ENCODE data around the gene TIGD7. TPM values are rescaled to one million over a fixed set of nuclear protein-coding genes. Genes with fewer than 3 reads are reported as not detected.

Gene TIGD7
- total RNA-seq, 2 experiments from 2014 or later = 4.8 to 6.7 TPM

GRCh38 chr16:3295783-3296182 is 9.4 kb downstream of the TIGD7 start:
- H3K4me1 Mint-ChIP-seq = no peaks in the 10 kb centered on the region
- H3K27ac Mint-ChIP-seq = no peak overlapping the region
- ATAC-seq (no peak), DNase-seq (no peak)
- CTCF ChIA-PET = interaction anchor here (1.0 kb wide), 1 partner anchor 14 kb away, joined by 3 read pairs; no protein-coding TSS in a partner anchor
- no peak overlapping the region for H3K4me3 Mint-ChIP-seq
- peaks cover 77% of the 10 kb centered on the region for H3K36me3 Mint-ChIP-seq
- peaks cover 40% of the 10 kb centered on the region for H3K9me3 Mint-ChIP-seq (ENCODE audit: low read depth)
- H3K27me3 Mint-ChIP-seq = no peaks in the 10 kb centered on the region

GRCh38 chr16:3295209-3295608 is 10.0 kb downstream of the TIGD7 start:
- CTCF ChIA-PET = no interaction called here
- Mint-ChIP-seq H3K27ac (no peak overlapping the region), H3K9me3 (ENCODE audit: low read depth) (peaks cover 39% of the 10 kb centered on the region), H3K27me3 (no peaks in the 10 kb centered on the region), H3K4me1 (no peaks in the 10 kb centered on the region), H3K36me3 (peaks cover 77% of the 10 kb centered on the region), H3K4me3 (no peak overlapping the region)
- ATAC-seq = no peak
- no peak for DNase-seq

DNA sequence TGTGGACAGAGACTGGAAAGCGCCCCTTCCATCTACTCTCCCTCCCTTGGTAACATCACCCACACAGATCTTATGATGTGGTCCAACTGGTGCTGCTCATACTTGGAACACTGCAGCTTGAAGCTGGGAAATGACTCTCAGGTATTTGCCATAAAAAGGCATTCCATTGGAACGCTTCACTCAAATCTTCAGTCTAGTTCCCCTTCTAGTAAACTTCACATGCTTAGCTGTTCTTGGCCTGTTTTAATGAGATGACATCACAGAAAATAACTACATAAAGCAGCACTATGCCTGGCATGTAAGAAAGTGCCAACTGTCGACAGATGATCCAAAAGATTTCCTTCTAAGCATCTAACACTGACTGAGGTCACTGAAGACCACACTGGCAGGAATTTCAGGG is 12.6 kb downstream of the TIGD7 start:
- ATAC-seq = no peak
- Mint-ChIP-seq H3K4me3 (no peak overlapping the region), H3K9me3 (ENCODE audit: low read depth) (peaks cover 41% of the 10 kb centered on the region), H3K27me3 (no peaks in the 10 kb centered on the region), H3K27ac (no peak overlapping the region), H3K4me1 (no peaks in the 10 kb centered on the region), H3K36me3 (peaks cover 83% of the 10 kb centered on the region)
- DNase-seq = no peak
- CTCF ChIA-PET = no interaction called here

DNA sequence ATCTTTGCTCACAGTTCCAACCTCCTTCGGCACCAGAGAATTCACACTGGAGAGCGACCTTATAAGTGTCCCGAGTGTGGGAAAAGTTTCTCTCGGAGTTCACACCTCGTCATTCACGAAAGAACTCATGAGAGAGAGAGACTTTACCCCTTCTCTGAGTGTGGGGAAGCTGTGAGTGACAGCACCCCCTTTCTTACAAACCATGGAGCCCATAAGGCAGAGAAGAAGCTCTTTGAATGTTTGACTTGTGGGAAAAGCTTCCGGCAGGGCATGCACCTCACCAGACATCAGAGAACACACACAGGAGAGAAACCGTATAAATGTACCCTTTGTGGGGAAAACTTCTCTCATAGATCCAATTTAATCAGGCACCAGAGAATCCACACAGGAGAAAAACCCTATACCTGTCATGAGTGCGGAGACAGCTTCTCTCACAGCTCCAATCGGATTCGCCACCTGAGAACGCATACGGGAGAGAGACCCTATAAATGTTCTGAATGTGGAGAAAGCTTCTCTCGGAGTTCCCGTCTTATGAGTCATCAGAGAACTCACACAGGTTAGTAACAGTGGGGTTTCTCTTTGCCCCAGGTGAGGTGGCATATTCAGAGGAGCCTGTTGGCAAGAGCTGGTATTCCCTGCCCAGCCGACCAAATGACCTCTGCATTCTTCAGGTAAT is 15.1 kb downstream of the TIGD7 start:
- ATAC-seq (no peak), DNase-seq (no peak)
- peaks cover 45% of the 10 kb centered on the region for H3K9me3 Mint-ChIP-seq (ENCODE audit: low read depth)
- peaks cover 10% of the 10 kb centered on the region for H3K4me1 Mint-ChIP-seq
- H3K4me3 Mint-ChIP-seq = no peak overlapping the region
- no peaks in the 10 kb centered on the region for H3K27me3 Mint-ChIP-seq
- CTCF ChIA-PET = interaction anchor here (1.2 to 1.3 kb wide), 2 partner anchors 9 to 107 kb away, joined by 3 to 4 read pairs; no protein-coding TSS in a partner anchor
- no peak overlapping the region for H3K27ac Mint-ChIP-seq
- peaks cover 92% of the 10 kb centered on the region for H3K36me3 Mint-ChIP-seq

DNA sequence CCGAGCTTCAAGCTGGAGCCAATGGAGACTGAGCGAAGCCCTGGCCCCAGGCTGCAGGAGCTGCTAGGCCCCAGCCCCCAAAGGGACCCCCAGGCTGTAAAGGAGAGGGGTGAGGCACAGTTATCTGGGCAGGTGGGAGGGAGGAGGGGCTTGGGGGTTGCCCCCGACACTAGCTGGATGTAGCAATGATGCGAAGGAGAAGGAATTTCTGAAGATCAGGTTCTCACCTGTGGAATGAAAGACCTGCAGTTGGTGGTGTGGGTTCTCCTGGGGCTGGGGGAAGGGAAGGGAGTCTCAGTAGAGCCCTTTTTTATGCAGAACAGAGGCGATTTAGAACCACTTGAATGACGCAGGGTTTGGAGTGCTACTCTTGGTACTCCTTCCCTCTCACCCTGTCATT is 20.1 kb downstream of the TIGD7 start:
- Mint-ChIP-seq H3K4me3 (peak overlapping the region; percentile 83), H3K27ac (no peak overlapping the region), H3K9me3 (ENCODE audit: low read depth) (peaks cover 20% of the 10 kb centered on the region), H3K27me3 (peaks cover 4% of the 10 kb centered on the region), H3K36me3 (peaks cover 65% of the 10 kb centered on the region), H3K4me1 (peaks cover 35% of the 10 kb centered on the region)
- CTCF ChIA-PET = interaction anchor here (1.1 to 6.7 kb wide), 3 partner anchors 20 to 40 kb away, joined by 3 to 44 read pairs (median 5); no protein-coding TSS in a partner anchor
- DNase-seq = no peak
- no peak for ATAC-seq

GRCh38 chr16:3283543-3284447 is 21.4 kb downstream of the TIGD7 start:
- peak overlapping the region; percentile 98 for H3K27ac Mint-ChIP-seq
- ATAC-seq (no peak), DNase-seq (peak; percentile 46)
- H3K27me3 Mint-ChIP-seq = peaks cover 5% of the 10 kb centered on the region
- CTCF ChIA-PET = interaction anchor here (0.9 to 6.7 kb wide), 8 partner anchors 19 to 225 kb away, joined by 3 to 44 read pairs (median 4); partner anchors contain the start of genes ZNF174 and ZSCAN32
- H3K4me1 Mint-ChIP-seq = peaks cover 35% of the 10 kb centered on the region
- H3K9me3 Mint-ChIP-seq (ENCODE audit: low read depth) = peaks cover 14% of the 10 kb centered on the region
- peaks cover 53% of the 10 kb centered on the region for H3K36me3 Mint-ChIP-seq
- H3K4me3 Mint-ChIP-seq = peak overlapping the region; percentile 83

- H3K27ac Mint-ChIP-seq = peak within 1 kb of the TSS; percentile 98
- peak within 1 kb of the TSS; percentile 83 for H3K4me3 Mint-ChIP-seq
- peaks cover 10% of the 10 kb centered on the region for H3K27me3 Mint-ChIP-seq
- H3K9me3 Mint-ChIP-seq (ENCODE audit: low read depth) = peaks cover 10% of the 10 kb centered on the region
- peaks cover 35% of the 10 kb centered on the region for H3K4me1 Mint-ChIP-seq
- ATAC-seq (peak; percentile 90), DNase-seq (peak; percentile 96)
- CTCF ChIA-PET = interaction anchor here (0.7 to 6.7 kb wide), 9 partner anchors 18 to 222 kb away, joined by 3 to 44 read pairs (median 4); partner anchors contain the start of genes CLUAP1, NAA60, TIGD7 and ZNF174
- H3K36me3 Mint-ChIP-seq = peaks cover 46% of the 10 kb centered on the region
These were observed 22.3 kb downstream of the TIGD7 start, which contains the start of gene ZNF263 for GRCh38 chr16:3282730-3283542. Gene ZNF263 (plus strand): TSS chr16:3283491. CDS start chr16:3283819, 328 bp downstream.

DNA sequence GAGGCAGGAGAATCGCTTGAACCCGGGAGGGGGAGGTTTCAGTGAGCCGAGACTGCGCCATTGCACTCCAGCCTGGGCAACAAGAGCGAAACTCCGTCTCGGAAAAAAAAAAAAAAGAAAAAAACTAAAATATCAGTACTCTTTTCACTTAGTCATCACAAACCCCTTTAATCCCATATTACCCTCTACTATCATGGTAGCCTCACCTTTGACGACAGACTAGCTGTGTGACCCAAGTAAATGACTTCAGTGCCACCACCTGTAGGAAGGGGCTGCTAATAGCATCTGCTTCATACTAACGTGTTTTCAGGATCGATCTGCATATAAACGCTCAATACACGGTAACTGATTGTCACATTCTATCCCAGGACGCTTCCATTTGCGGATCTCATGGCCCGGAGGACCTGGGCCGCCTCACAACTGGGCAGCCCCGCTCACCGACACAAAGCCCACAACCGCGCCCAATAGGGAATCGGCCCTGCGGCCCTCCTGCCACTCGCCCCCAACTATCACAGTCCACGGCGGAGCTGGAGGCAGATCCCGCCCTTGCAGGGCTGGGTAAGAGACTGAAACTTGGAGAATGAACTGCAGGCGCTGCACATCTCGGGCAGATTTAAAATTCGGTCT is 23.0 kb downstream of the TIGD7 start:
- H3K36me3 Mint-ChIP-seq = peaks cover 39% of the 10 kb centered on the region
- peak overlapping the region; percentile 83 for H3K4me3 Mint-ChIP-seq
- peak overlapping the region; percentile 98 for H3K27ac Mint-ChIP-seq
- DNase-seq (no peak), ATAC-seq (peak; percentile 34)
- peaks cover 35% of the 10 kb centered on the region for H3K4me1 Mint-ChIP-seq
- H3K9me3 Mint-ChIP-seq (ENCODE audit: low read depth) = peaks cover 5% of the 10 kb centered on the region
- H3K27me3 Mint-ChIP-seq = peaks cover 16% of the 10 kb centered on the region
- CTCF ChIA-PET = interaction anchor here (1.0 to 6.7 kb wide), 7 partner anchors 17 to 222 kb away, joined by 3 to 44 read pairs (median 4); partner anchors contain the start of genes CLUAP1, NAA60, TIGD7 and ZNF597

DNA sequence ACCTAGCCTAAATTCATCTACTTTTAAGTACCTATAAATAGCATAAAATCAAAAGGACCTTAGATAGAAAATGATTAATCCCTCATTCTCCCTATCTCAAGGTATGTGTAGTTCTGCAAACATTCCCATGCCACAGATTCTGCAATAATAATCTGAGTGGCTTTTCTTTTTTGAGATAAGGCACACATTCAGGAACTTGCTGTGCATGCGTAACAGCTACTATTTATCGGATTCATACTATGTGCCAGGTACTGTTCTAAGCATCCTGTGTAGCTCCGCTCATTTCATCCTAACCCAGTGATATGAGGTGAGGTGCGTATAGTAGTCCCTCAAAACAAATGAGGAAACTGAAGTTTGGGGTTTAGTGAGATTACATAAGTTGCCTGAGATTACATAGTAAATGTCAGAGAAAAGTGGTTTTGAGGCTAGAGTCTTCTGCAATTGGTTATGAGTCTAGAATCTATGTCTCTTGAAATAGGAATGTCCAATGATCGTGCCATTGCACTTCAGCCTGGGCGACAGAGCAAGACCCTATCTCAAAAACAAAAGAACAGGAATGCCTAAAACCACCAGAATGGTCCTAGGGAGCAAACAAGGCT is 23.9 kb downstream of the TIGD7 start:
- CTCF ChIA-PET = interaction anchor here (6.7 kb wide), 1 partner anchor 16 kb away, joined by 44 read pairs; no protein-coding TSS in a partner anchor
- Mint-ChIP-seq H3K4me1 (peaks cover 35% of the 10 kb centered on the region), H3K27ac (no peak overlapping the region), H3K4me3 (peak overlapping the region; percentile 40), H3K27me3 (peaks cover 24% of the 10 kb centered on the region), H3K36me3 (peaks cover 30% of the 10 kb centered on the region), H3K9me3 (ENCODE audit: low read depth) (peaks cover 3% of the 10 kb centered on the region)
- ATAC-seq = no peak
- DNase-seq = no peak

DNA sequence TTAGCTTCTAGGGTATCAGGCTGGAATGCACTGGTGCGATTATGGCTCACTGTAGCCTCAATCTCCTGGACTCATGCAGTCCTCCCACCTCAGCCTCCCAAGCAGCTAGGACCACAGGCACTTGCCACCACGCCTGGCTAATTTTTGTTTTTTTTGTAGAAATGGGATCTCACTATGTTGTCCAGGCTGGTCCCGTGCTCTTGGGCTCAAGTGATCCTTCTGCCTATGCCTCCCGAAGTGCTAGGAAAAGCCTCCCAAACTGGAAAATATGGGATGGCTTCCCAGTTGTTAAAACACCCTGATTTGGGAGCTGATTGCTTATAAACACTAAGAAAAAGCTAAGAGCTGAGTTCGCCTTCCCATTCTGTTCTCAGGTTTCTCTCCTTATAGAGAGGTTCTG is 28.6 kb downstream of the TIGD7 start:
- Mint-ChIP-seq H3K27me3 (peaks cover 33% of the 10 kb centered on the region), H3K27ac (no peak overlapping the region), H3K4me3 (no peak overlapping the region), H3K36me3 (peaks cover 3% of the 10 kb centered on the region), H3K4me1 (peaks cover 4% of the 10 kb centered on the region), H3K9me3 (ENCODE audit: low read depth) (peaks cover 3% of the 10 kb centered on the region)
- CTCF ChIA-PET = interaction anchor here (0.6 to 1.5 kb wide), 2 partner anchors 10 to 29 kb away, joined by 4 to 8 read pairs; no protein-coding TSS in a partner anchor
- DNase-seq (no peak), ATAC-seq (no peak)

DNA sequence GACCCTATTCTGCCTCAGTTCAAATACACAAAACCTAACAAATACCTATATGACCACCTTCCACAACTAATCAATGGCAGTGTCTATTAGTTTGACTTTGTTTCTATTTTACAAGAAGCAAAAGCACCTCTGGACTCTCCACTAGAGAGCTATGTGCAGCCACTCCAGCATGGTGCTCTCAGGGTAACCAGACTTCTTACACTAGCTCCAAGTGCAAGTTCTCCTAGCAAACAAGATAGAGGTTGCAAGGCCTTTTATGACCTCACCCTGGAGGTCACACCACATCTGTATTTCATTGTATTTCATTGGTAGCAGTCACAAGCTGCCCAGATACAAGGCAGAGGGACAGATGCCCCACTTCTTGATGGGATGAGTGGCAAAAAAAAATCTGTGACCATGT is 30.3 kb downstream of the TIGD7 start:
- ATAC-seq = no peak
- Mint-ChIP-seq H3K27ac (no peak overlapping the region), H3K4me3 (no peak overlapping the region), H3K27me3 (peaks cover 27% of the 10 kb centered on the region), H3K4me1 (no peaks in the 10 kb centered on the region), H3K9me3 (ENCODE audit: low read depth) (no peaks in the 10 kb centered on the region), H3K36me3 (peaks cover 3% of the 10 kb centered on the region)
- CTCF ChIA-PET = no interaction called here
- DNase-seq = no peak

GRCh38 chr16:3274490-3274889 is 30.7 kb downstream of the TIGD7 start:
- no peak for ATAC-seq
- Mint-ChIP-seq H3K27me3 (peaks cover 27% of the 10 kb centered on the region), H3K4me3 (no peak overlapping the region), H3K27ac (no peak overlapping the region), H3K36me3 (peaks cover 6% of the 10 kb centered on the region), H3K9me3 (ENCODE audit: low read depth) (no peaks in the 10 kb centered on the region), H3K4me1 (no peaks in the 10 kb centered on the region)
- CTCF ChIA-PET = no interaction called here
- no peak for DNase-seq
